Activated naive CD4-positive, alpha-beta T cell treated with anti-CD3 and anti-CD28 coated beads, Interleukin-2, amount 10 ng/mL, durations not matched to agents 5 hours and 36 hours (primary cell): ENCODE data around the gene TUBB4B. TPM values are rescaled to one million over a fixed set of nuclear protein-coding genes. Genes with fewer than 3 reads are reported as not detected.

Experiments used
- total RNA-seq, 2 experiments: library from RNA; stranded (reverse); gene quantifications; one replicate each; pipeline ENCODE4 v1.2.3, GENCODE V29; 2021

The TUBB4B gene
- 100 to 1,000 TPM; 242 to 246 TPM for total RNA-seq

DNA sequence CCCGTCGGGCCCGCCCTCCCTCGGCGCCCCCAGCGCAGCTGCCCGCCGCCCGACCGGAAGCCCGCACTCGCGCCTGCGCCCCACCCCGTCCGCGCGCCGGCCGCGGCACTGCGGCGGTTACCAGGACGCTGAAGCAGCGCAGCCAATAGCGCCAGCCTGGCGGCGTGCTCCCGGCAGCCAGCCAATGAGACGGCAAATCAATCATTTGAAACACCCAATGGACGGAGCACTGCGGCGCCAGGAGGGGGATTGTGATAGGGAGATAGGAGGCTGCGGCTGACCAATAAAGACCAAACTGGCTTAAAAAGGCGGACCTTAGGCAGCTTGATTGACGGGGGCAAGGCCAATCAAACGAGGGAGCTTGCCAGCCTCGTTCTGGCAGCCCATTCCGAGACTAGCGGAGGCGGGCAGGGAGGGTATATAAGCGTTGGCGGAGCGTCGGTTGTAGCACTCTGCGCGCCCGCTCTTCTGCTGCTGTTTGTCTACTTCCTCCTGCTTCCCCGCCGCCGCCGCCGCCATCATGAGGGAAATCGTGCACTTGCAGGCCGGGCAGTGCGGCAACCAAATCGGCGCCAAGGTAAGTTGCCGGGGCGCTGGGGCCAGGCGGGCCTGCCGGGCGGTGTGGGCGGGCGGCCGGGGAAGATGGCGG, at the start of gene TUBB4B:
Gene TUBB4B (plus strand): TSS at position 447 of the 649 bp plus-strand sequence. CDS start 74 bp downstream, at position 521.

DNA sequence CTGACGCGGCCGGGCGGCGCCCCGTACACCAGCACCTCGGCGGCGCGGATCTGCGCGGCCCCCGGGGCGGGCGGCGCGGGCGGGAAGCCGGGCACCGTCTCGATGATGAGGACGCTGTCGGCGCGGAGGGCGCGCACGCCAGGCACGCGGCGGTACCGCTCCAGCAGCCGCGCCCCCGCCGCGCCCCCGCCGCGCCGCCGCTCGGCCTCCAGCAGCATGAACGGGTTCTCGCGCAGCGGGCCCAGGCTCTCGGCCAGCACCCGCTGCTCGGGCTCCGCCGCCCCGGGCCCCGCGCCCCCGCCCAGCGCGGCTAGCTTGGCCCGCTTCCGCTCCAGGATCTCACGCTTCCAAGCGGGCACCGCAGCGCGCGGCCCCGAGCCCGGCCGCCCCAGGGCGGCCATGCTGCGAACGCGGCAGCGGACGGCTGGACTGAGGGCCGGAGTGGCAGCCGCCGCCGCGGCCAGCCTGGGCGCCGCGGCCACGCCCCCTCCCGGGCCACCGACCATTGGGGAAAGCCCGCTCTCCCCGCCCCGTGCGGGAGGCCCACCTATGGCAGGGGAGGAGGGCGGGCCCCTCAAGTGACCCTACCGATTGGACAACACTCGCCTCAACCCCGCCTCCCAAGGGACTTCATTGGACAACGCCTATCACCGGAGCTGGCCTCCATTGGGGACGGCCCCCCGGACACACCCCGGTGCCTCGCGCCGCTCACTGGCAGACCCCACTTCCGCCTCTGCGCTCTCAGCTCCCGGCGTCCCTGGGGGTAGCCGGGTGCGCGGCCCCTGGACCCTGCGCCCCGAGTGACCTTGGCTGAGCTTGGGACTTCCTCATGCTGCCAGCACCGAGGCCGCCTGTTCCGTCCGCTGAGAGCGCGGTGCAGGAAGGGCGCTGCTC, 40.5 kb upstream of the TUBB4B start, which contains the start of gene TPRN:
Gene TPRN (minus strand): TSS at position 431 of the 894 bp plus-strand sequence. CDS start 30 bp downstream, at position 401.

DNA sequence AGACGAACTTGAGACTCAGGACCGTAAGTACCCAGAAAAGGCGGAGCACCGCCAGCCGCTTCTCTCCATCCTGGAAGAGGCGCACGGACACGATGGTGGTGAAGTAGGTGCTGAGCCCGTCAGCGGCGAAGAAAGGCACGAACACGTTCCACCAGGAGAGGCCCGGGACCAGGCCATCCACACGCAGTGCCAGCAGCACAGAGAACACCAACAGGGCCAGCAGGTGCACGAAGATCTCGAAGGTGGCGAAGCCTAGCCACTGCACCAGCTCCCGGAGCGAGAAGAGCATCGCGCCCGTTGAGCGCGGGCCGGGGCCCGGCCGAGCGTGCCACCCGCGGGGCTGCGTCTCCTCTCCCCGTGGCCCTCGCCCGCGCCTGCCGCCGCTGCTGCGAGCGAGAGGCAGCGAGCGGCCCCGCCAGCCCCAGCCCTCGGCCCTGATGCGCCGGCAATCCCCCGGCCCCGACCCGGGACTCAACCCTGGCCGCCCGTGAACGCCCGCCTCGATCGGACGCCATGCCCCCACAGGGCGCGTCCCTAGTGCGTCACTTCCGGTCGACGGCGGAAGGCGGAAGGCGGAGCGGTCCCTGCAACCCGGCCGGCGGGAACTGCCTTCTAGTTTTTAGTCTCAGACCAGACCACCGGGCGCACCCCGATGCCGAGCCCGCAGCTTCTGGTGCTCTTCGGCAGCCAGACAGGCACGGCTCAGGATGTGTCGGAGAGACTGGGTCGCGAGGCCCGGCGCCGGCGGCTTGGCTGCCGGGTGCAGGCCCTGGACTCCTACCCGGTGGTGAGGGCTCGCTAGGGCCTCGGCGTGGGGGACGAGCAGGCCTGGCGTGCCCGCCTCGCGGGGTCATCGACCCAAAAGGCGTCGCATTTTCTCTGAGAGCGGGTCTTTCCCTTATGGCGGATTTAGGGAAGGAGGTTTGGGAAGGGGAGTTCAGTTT, 35.7 kb upstream of the TUBB4B start, which contains the start of the genes NDOR1 and TMEM203:
Gene NDOR1 (plus strand): TSS at position 575 of the 944 bp plus-strand sequence. CDS start 78 bp downstream, at position 653.
Gene TMEM203 (minus strand): TSS at position 523 of the 944 bp plus-strand sequence. CDS start 234 bp downstream, at position 289.

DNA sequence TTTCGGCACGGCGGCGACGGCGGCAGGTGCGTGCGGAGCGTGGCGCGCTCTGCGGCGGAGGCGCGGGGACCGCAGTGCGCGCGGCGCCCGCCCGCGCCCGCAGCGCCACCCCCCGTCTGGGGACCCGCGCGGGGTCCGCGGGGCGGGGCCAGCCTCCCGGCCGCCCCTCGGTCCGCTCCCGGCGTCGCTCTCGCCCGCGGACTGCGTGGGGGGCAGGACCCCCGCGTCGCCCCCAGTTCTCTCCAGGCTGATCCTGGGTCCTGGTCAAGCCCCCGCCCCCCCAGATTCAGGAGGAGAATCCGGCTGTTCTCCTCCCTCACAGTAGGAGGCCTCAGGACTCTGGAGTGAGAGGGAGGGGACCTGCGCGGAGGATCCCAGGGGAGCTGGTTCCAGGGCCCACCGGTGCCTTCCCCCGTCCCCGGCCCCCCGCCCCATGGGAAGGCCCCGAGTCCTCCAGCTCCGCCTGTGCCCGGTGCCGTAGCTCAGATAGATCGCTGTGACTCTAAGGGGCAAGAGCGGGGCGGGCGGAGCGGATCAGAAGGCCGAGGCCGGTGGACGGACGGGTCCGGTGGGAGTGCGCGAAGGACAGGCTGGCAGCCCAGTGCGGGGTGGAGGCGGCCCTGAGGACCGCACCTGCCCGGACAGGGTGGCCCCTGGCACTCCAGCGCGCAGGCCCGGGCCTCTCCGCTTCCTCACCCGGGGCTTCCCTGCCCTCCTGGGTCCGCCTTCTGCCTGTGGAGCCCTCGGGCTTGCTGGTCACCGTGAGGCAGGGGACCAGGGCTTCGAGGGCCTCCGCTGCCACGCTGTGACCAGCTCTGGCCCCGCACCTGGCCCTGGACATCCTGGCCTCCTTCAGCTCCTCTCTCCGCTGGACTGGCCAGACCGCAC, 18.7 kb upstream of the TUBB4B start, which contains the start of gene RNF208:
Gene RNF208 (minus strand): TSS at position 51 of the 888 bp plus-strand sequence. CDS start 1,028 bp downstream, outside the sequence.

DNA sequence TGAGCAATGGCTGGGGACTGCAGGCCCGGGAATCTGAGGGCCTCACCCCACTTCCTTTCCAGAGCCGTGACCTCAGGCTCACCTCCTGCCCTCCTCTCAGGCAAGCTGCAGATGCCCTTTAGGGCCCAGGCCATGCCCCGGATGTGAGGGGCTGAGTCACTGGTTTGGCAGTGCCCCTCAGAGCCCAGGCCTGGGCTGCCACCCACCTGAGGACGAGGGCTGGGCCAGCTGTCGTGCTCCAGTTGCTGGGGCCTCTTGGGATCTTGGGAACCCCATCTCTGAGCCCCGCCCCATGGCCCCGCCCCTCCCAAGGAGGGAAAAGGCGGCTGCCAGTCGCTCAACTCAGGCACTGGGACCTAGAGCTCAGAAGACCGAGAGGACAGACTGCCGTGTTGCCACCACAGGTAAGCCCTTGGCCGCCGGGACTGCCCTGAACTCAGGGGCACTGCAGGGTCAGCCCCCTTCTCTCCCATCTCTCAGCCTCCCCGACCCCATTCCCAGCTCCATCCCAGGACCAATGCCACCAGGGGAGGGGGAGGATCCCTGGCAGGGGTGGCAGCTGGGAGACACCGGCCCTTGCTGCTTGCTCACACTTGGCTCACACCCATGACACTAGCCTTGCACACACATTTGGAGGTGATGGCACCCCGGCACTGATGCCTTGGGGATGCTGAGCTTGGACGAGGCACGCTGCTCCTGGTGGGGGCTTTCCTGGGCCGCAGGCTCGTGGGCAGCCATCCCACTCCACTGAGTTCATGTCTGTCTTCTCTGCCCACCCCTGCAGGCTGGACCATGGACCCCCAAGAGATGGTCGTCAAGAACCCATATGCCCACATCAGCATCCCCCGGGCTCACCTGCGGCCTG, 16.0 kb upstream of the TUBB4B start, which contains the start of gene CYSRT1:
Gene CYSRT1 (plus strand): TSS at position 345 of the 865 bp plus-strand sequence. CDS start 448 bp downstream, at position 793.

DNA sequence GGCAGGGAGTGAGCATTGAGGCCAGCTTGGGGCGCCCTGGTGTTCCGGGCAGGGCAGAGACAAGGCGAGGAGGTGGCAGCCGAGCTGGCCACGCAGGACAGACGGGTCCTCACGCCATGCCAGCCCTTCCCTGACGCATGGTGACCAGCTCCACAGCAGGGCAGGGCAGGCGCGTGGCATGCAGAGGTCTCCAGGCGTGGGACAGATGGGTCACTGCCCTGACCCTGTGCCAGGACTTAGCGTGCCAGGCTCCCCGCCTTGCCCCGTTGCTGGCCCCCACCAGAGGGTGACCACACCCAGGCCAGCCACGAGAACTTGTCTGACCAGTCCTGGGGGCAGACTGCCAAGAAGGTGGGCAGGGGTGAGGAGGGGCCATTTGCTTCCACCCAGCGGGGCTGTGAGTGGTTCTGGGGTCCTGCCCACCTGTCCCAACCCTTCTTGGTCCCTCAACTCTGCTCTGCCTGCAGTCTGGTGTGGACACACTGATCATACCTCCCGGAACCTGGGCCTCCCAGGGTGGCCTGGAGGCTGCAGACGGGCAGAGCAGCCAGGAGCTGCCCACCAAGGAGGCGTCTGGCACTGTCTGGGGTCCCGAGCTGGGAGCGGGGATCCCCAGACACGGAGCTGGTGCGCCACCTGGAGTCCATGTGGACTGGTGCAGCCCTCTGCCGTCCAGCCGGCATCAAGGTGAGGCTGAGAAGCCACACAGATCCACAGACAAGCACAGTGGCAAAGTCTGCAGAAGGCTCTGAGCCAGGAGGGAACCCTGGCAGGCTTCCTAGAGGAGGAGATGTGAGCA, 13.8 kb upstream of the TUBB4B start, which contains the start of gene RNF224:
Gene RNF224 (plus strand): TSS at position 449 of the 799 bp plus-strand sequence. CDS start 834 bp downstream, outside the sequence.

DNA sequence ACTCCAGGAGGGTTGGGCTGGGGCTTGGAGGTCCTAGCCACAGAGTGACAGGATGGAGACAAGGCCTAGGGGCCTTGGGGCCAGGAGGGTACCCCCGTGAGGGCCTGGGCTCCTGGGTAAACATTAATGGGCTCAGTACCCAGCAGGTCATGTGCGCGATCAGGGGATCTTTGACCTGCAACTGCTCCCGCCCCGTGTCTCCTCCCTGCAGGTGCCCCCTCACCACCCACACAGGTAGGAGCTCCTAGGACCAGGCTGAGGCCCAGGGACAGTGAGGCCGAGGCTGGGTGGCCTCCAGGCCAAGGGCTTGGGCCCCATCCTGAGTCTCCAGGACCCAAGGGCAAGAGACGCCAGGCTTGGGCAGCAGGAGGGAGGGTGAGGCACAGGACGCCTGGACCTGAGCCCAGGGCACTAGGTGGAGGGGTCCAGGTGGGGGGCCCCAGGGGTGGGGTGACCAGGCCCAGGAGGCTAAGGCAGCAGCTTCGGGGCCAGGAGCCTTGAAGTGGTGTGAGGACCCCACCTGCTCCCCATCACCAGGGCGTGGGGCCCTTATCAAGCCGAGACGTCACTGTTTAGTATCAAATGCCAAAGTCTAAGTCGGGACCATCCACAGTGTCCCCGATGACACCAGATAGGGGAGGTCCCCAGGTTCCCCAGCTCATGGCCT, 10.2 kb upstream of the TUBB4B start, which contains the start of gene SLC34A3:
Gene SLC34A3 (plus strand): TSS at position 197 of the 667 bp plus-strand sequence. CDS start 802 bp downstream, outside the sequence.

DNA sequence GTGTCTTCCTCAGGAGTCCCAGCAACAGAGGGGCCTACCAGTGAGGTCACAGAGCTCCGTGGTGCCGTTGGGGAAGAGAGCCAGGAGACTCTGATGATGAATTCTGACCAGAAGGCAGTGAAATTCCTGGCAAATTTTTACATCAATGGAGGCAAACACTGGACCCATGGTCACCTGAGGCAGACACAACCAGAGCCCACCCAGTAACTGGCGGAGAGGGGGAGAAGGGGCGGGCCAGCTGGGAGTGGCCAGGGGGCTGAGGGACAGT, 10.0 kb downstream of the TUBB4B start, which contains the start of gene STPG3:
Gene STPG3 (plus strand): TSS at position 93 of the 268 bp plus-strand sequence. CDS start 1 bp downstream, at position 94.

DNA sequence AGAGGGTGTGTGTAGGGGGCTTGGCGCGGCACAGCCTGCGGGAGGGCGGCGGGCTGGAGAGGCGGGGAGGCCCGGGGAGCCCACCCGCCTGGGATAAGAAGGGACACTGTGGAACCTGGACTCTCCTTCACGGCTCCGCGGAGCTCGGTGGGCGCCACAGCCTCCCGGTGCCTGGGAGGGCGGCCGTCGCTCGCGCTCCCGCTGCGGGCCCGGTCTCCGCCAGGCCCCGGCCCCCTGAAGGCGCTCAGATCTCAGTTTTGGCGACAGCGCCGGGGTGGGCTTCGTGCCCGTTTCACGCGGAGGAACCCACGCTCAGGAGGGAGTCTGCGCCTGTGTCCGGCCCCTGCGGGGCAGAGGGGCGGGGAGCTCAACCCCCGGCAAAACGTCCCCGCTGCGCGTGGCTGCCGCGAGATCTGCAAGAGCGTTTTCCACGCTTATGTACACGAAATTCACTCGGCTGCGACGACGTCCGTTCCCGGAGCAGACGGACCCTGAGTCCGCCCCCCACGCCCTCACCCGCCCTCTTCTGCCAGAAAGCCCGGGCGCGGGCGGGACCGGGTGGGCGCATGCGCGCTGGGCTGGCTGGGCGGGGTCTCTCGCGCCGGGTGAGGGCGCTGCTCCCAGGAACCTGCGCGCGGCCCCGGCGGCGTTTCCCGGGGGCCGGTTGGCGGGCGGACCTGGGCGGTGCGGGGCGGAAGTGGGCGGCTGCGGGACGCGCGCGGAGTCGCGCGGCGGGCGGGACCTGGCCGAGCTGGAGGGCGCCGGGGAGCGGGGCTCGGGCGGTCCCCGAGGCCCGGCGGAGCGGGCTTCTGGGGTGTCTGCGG, 13.7 kb downstream of the TUBB4B start, which contains the start of gene NELFB:
Gene NELFB (plus strand): TSS at position 704 of the 824 bp plus-strand sequence.

DNA sequence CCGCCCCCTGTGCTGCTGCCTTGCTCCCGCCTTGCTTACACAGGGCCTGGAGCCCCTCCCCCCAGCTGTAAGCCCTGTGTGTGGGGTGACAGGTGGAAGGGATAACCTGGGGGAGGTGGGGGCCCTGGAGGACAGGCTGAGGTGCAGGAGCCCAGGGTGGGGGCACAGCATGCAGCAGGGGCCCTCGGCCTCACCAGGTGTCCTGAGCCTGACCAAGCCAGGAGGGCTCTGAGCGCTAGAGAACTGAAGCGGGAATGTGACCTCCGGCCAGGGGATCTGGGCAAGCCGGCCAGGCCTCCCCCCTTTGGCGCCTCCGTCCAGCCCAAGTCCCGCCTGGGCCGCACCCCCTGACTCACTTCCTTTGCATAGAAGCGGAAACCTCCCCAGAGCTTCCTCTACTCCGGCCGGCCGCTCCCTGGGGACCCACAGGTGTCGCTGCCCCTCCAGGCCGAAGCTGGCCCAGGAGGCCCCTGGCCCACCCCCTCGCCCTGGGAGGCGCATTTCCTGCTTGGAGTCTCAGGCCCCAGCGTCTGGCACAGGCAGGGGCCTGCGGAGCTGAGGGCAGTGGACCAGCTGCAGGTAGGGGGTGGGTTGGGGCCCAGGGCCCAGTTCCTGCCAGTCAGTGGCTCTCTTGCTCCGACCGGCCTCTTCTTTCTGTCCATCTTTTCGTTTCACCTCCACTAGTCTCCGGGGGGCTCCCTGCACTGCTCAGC, 36.4 kb downstream of the TUBB4B start, which contains the start of gene TOR4A:
Gene TOR4A (plus strand): TSS at position 398 of the 713 bp plus-strand sequence. CDS start 964 bp downstream, outside the sequence.

Other genes with a start within 250 kb of the TUBB4B start
- 10 to 100 TPM; 69.6 to 74.6 TPM for gene PAXX, start 248.9 kb upstream of the TUBB4B start, total RNA-seq
- gene CLIC3, start 244.7 kb upstream of the TUBB4B start, total RNA-seq, result 1 to 10 TPM; 4.5 to 4.6 TPM
- gene ABCA2, start 213.1 kb upstream of the TUBB4B start, total RNA-seq, result 10 to 100 TPM; 41.1 to 42.6 TPM
- 1 to 10 TPM; 1.7 to 2.4 TPM for gene FUT7, start 209.2 kb upstream of the TUBB4B start, total RNA-seq
- 10 to 100 TPM; 79.2 to 82.7 TPM for gene NPDC1, start 195.1 kb upstream of the TUBB4B start, total RNA-seq
- under 1 TPM; 0.25 to 0.36 TPM for gene ENTPD2, start 187.2 kb upstream of the TUBB4B start, total RNA-seq
- gene SAPCD2, start 170.7 kb upstream of the TUBB4B start, total RNA-seq, result 10 to 100 TPM; 24.5 to 25.2 TPM
- gene UAP1L1, start 163.8 kb upstream of the TUBB4B start, total RNA-seq, result 10 to 100 TPM; 38.3 to 40.2 TPM
- 10 to 100 TPM; 56.7 to 57.8 TPM for gene MAN1B1, start 154.3 kb upstream of the TUBB4B start, total RNA-seq
- gene DPP7, start 126.6 kb upstream of the TUBB4B start, total RNA-seq, result 100 to 1,000 TPM; 276 to 289 TPM
- not detected for gene GRIN1, start 102.1 kb upstream of the TUBB4B start, total RNA-seq
- gene LRRC26, start 71.2 kb upstream of the TUBB4B start, total RNA-seq, result not detected
- gene TMEM210, start 69.2 kb upstream of the TUBB4B start, total RNA-seq, result not detected
- gene ANAPC2, start 52.7 kb upstream of the TUBB4B start, total RNA-seq, result 10 to 100 TPM; 62.9 to 65.5 TPM
- gene SSNA1, start 52.6 kb upstream of the TUBB4B start, total RNA-seq, result 10 to 100 TPM; 67.9 to 68.4 TPM
- gene TPRN, start 40.5 kb upstream of the TUBB4B start, total RNA-seq, result 1 to 10 TPM; 9.2 to 9.7 TPM
- gene TMEM203, start 35.6 kb upstream of the TUBB4B start, total RNA-seq, result 10 to 100 TPM; 27.6 to 29.7 TPM
- gene NDOR1, start 35.6 kb upstream of the TUBB4B start, total RNA-seq, result 10 to 100 TPM; 25.2 to 30.8 TPM
- 1 to 10 TPM; 5.0 TPM for gene RNF208, start 19.0 kb upstream of the TUBB4B start, total RNA-seq
- under 1 TPM; 0.36 to 0.40 TPM for gene CYSRT1, start 16.1 kb upstream of the TUBB4B start, total RNA-seq
- not detected for gene RNF224, start 13.8 kb upstream of the TUBB4B start, total RNA-seq
- not detected for gene SLC34A3, start 10.4 kb upstream of the TUBB4B start, total RNA-seq
- gene STPG3, start 10.0 kb downstream of the TUBB4B start, total RNA-seq, result not detected
- gene NELFB, start 14.0 kb downstream of the TUBB4B start, total RNA-seq, result 10 to 100 TPM; 52.9 to 54.9 TPM
- 1 to 10 TPM; 8.6 to 8.8 TPM for gene TOR4A, start 36.4 kb downstream of the TUBB4B start, total RNA-seq
- 1 to 10 TPM in 1 of 2 experiments, under 1 TPM in 1; 0.86 to 1.1 TPM for gene NRARP, start 61.0 kb downstream of the TUBB4B start, total RNA-seq
- 10 to 100 TPM; 20.4 to 21.4 TPM for gene EXD3, start 181.9 kb downstream of the TUBB4B start, total RNA-seq
- gene NOXA1, start 182.1 kb downstream of the TUBB4B start, total RNA-seq, result 1 to 10 TPM; 1.0 to 1.2 TPM
- gene ENTPD8, start 200.1 kb downstream of the TUBB4B start, total RNA-seq, result not detected
- gene NSMF, start 218.0 kb downstream of the TUBB4B start, total RNA-seq, result 10 to 100 TPM; 55.7 to 62.2 TPM